Epidermal melanocyte (primary cell): ENCODE measurements around the gene TERB1.
"Not testable (repeated sequence)": the region's sequence is repeated elsewhere in the genome, so short reads cannot be mapped to it uniquely, and the experiment has no call there.

ENCODE experiments used
- DNase-seq: peaks from one replicate; pipeline ENCODE4 v3.0.0; 2011; ENCODE audit warnings: low spot score; ENCODE audit not compliant: insufficient read length

The TERB1 gene

GRCh38 chr16:66830422-66831404 lies 29.3 kb upstream of the TERB1 start, which contains the start of gene NAE1:
TSS of gene NAE1 (minus strand) at chr16:66830976. CDS start at chr16:66830899, 77 bp downstream.
- DNase-seq: peak; percentile 87

DNA sequence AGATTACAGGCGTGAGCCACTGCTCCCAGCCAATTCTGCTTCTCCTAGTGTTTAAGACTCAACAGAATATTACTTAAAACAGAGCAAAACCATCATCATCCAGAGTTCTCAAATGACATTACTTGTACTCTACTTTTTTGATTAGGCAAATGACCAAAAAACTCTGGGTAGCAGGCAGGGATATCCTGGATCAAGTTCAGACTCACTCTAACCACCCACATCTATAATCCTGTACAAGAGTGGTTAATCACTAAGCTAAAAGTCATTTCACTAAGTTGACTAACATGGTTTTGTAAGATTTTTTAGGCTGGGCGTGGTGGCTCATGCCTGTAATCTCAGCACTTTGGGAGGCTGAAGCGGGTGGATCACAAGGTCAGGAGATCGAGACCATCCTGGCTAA lies 22.6 kb upstream of the TERB1 start:
- DNase-seq: no peak

DNA sequence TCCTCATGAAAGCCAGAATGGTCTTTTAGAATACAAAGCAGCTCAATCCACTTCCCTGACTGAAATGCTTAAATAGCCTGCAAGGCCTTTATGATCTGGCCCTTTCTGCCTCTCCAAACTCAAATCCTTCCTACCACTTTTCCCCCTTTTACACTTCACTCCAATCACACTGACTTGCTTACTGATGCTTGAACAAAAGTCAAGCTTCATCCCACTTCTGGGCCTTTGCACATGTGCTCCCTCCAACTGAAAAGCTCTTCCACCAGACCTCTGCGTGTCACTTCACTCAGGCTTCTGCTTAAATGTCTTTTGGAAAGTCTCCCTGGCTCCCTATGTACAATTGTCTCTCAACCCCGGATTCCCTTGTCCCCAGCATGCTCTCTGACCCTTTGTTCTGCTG lies 13.3 kb upstream of the TERB1 start:
- DNase-seq: no peak

DNA sequence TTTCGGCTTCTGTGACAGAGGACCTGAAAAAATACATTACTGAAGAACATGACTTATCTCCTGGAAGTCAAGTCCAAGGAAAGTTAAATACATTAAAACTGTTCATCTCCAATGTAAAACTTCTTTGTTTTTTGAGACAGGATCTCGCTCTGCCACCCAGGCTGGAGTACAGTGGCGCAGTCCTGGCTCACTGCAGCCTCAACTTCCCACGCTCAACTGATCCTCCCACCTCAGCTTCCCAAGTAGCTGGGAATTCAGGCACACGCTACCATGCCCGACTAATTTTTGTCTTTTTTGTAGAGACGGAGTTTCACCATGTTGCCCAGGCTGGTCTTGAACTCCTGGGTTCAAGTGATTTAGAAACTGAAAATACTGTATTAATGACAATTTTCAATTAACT lies 9.7 kb upstream of the TERB1 start:
- no peak for DNase-seq

GRCh38 chr16:66810391-66810790 lies 9.0 kb upstream of the TERB1 start:
- no peak for DNase-seq

DNA sequence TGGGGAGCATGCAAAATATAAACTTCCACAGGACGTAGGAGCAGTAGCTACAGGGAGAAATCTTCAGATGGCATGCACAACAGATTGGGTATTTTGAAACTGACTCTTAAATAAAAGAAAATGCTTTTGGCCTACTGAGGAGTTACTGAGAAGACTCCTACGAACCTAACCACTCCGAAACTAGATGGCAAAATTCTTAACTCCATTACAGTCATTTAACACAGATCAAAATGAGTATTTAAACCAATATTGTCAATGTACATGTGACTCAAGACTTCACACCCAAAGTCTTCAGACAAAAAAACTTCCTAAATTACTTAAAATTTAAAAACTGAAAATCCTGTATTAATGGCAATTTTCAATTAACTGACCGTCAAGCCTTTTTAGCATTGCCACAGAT lies 8.4 kb upstream of the TERB1 start:
- no peak for DNase-seq

- DNase-seq: no peak
Observed at GRCh38 chr16:66802159-66802558, 775 bp upstream of the TERB1 start.

GRCh38 chr16:66800856-66801255 lies 528 bp downstream of the TERB1 start:
- no peak for DNase-seq

DNA sequence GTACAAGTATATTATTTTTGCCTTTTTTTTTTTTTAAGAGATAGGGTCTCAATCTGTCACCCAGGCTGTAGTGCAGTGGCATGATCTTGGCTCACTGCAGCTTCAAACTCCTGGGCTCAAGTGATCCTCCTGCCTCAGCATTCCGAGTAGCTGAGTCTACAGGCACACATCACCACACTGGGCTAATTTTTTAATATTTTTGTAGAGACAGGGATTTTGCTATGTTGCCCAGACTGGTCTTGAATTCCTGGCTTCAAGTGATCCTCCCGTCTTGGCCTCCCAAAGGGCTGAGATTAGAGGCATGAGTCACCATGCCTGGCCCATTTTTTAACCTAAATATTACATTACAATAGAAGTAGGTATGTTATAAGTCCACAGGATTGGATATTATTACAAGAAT lies 3.2 kb downstream of the TERB1 start:
- DNase-seq: no peak

DNA sequence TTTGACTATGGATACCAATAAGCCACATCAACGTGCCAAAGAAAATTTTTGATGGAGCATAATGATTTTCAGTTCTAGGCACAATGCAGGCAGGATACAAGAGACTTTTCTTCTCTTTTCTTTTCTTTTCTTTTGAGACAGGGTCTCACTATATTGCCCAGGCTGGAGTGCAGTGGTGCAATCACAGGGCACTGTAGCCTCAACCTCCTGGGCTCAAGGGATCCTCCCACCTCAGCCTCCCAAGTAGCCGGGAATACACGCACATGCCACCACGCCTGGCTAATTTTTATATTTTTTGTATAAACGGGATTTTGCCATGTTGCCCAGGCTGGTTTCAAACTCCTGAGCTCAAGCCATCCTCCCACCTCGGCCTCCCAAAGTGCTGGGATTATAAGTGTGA lies 7.4 kb downstream of the TERB1 start:
- DNase-seq: not testable (repeated sequence)

- no peak for DNase-seq
Observed at GRCh38 chr16:66790130-66790733, 11.2 kb downstream of the TERB1 start.

DNA sequence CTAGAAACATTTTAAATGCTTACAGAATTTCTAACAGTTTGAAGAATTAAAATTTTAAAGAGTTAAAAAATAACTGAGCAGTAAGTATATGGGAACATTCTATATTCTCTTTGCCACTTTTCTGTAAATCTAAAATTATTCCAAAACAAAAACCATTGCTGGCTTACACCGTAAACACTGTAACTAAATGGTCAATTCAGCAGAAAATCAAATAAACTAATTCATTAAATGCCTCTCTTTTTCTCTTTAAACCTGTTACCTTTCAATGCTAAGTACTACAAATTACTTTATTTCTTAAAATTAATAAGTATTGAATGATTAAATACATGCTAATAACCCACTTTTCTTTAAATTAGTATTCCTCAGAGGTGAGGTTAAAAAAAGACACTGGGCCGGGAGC lies 14.0 kb downstream of the TERB1 start:
- no peak for DNase-seq

DNA sequence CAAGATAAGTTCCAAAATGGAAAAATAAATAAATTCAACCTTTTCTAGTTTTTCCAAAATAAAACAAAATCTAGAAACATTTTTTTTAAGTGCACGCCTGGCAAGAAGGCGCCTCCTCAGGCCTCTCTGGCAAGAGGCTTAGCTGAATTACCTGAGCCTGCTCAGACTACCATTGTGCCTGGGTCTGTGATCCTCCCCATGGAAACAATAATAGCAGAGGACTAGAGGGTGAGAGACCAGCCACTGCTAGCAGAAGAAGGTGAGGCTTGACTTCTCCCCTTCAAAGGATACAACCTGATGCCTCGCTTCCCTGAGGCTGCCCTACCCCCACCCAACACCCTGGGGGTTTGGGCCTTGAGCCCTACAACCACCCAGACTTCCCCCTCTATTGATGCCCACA lies 14.8 kb downstream of the TERB1 start:
- no peak for DNase-seq

DNA sequence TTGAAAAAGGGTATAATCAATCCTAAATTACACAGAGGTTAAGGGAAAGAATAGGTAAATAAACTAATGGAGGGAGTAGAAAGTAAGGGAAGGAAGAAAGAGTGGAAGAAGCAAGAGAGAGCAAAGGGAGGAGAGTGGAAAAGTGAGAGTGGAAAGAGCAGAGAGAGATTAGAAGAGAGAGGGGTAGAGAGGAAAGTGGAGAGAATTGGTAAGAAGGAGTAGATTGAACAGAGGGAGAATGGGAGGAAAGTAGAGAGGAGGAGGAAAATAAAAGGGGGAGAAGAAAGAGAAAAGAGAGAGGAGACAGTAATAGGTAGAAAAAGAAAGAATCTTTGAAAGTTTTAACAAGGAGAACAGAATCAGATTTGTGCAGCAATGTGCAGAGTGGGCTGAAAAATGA lies 24.9 kb downstream of the TERB1 start:
- DNase-seq: no peak

GRCh38 chr16:66774981-66775380 lies 26.4 kb downstream of the TERB1 start:
- no peak for DNase-seq

DNA sequence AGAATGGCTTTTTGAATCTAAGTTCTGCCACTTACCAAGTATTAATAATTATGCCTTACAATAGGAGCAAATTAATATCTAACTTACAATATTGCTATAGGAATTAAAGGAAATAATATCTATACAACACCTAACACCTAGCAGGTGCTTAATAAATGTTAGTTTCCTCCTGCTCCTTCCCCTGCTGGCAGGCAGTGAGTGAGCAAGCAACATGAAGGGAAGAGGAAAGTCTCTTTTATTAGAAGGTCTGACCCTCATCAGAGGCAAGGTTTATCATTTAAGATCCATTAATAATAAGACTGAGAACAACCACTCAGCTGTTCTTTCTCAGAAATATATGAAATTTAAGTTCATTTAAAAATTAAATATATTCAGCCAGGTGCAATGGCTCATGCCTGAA lies 43.3 kb downstream of the TERB1 start:
- no peak for DNase-seq

- no peak for DNase-seq
Observed at GRCh38 chr16:66754819-66755218, 46.6 kb downstream of the TERB1 start.

- no peak for DNase-seq
Observed at GRCh38 chr16:66754211-66754610, 47.2 kb downstream of the TERB1 start.

DNA sequence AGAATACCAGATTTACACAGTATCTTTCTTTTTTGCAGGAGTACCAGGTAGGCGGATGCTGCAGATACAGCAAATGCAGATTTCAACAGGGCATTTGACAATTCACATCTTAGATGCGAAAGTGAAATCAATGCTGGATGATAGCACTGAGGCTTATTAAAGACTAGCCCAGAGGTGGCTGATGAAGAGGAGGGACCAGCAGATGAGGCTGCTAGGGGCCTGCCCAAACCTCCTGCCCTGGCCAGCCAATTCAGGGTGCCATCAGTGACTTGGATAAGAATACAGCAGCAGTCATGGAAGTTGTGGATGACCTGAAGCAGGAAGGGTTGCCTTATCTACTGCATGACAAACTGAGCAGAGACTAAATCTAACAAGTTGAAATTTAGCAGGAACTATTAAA lies 48.4 kb downstream of the TERB1 start:
- DNase-seq: no peak

DNA sequence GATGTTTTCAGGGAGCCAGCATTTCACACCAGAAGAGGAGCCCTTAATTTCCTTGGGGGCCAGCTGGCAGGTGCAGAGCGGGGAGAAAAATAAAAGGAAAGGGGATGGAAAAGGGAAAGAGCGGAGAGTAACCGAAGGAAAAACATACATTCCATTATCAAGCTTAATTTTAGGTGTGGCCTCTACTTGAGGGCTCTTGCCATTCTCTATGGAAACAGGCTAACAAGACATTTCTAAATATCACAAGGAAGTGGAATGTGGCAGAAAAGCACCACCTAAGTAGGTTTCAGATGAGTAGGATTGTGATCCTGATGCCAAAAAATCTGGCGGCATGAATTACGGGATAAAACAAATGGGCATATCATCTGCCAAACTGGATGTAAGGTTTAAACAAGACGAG lies 49.0 kb downstream of the TERB1 start:
- DNase-seq: no peak

- DNase-seq: no peak
Observed at GRCh38 chr16:66751992-66752322, 49.4 kb downstream of the TERB1 start.

DNA sequence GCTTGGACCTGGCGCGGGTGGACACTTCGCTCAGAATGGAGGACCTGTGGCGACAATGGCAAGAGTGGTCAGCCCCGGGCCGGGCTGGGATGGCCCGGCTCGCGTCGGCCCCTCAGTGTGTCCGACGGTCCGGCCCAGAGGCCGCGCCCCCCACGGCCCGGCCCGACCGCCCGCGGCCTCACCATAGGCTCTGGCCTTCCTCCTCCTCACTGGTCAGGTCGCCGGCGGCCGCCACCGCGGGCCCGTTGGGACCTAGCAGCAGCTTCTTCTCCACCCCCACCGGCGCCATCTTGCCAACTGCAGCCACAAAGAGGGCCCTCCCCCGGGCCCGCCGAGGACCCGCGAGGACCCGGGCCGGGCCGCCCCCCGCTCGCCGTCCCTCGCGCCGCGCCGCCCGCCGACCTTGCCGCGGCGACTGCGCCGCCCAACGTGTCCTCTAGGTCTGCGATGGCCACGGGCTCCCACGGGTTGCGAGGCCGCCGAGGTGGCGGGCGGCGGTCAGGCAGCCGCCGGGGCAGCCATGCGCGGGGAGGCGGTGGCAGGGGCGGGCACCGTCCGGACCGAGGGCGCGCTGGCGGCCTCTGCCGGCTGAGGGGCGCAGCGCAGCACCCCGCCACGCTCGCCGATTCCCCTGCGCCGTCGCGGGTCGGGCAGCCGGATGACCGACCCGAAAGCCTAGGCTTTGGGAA lies 49.9 kb downstream of the TERB1 start, which contains the start of gene DYNC1LI2:
Gene DYNC1LI2, minus strand, starts transcription at position 307 of the 689 bp plus-strand sequence. Its CDS starts 18 bp downstream, at position 289.
- DNase-seq: peak; percentile 91
